Left ventricle myocardium superior (tissue), 1 donor: ENCODE data around the gene POU2F1. TPM values are rescaled to one million over a fixed set of nuclear protein-coding genes. Genes with fewer than 3 reads are reported as not detected.

Experiments
- ATAC-seq: fragments of 200-7000 bp; cut with Tn5 transposase; one replicate; pipeline ENCODE4 v1.9.1; 2020; ENCODE audit warnings: mild to moderate bottlenecking, moderate library complexity
- DNase-seq: peaks from one replicate; pipeline ENCODE4 v3.0.0-alpha.2; 2020
- intact Hi-C: fragments of 100-400 bp; cut with micrococcal nuclease; formaldehyde crosslinking; loops from one replicate; pipeline ENCODE4 v1.11.0; 2022
- total RNA-seq: library from RNA; stranded (reverse); fragmentation: NEBNext Ultra II Directional; extraction: Animal tissue kit (Norgen Biotek cat#: 25700); gene quantifications from one replicate; pipeline ENCODE4 v1.2.1, GENCODE V29; 2021
- donor health status: DM: no; HTN: yes; CAD: no; lungs with severe emphysema.

Gene POU2F1
- total RNA-seq, 1 donor from 2014 or later = 5.9 TPM

DNA sequence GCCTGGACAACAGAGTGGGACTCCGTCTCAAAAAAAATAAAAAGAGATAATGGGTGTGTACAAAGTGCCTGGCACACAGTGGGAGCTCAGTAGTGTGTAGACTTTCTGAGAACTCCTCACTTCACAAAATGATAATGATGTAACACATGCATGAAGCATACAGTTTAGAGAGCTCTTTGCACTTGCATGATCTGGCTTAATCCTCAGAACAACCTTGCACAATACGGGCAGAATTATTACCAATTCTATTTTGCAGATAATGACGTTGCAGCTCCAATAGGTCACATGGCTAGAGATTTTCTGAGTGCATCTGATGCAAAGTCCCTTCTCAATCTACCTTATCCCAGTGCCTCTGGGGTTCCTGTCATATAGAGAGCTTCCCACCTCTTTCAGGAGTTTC lies 226.3 kb downstream of the POU2F1 start:
- intact Hi-C loops = loop anchor here (10.0 kb wide), 1 partner anchor 372 kb away; no protein-coding TSS in a partner anchor
- ATAC-seq (no peak), DNase-seq (no peak)

DNA sequence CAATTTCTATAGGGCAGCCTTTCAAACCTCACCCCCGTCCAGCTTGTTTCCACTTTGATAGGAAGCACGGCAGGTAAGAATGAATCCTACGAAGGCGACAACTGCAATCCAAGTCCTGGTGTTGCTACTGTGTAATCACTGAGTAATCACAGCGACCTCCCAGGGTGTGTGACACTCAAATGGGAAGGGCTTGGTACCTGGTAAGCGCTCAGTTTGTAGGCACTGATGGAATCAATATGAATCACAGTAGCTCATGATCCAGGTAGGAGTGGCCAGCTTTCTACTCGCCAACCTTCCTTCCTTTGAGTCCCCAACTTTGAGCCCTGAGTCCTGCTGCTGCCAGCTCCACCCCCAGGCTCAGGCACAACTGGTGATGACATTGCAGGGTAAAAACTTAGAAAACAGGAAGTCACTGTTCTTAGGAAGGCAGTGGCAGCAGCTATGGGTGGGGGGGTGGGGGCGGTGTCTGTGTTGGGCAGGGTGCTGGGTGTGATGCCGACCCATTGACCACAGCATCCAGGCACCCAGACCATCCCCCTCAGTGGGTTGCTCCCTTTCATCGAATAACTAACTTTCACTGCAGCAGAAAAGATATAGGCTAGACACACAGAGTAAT lies 226.9 kb downstream of the POU2F1 start:
- ATAC-seq (peak; percentile 56), DNase-seq (no peak)
- intact Hi-C loops = loop anchor here (10.0 kb wide), 1 partner anchor 373 kb away; no protein-coding TSS in a partner anchor

DNA sequence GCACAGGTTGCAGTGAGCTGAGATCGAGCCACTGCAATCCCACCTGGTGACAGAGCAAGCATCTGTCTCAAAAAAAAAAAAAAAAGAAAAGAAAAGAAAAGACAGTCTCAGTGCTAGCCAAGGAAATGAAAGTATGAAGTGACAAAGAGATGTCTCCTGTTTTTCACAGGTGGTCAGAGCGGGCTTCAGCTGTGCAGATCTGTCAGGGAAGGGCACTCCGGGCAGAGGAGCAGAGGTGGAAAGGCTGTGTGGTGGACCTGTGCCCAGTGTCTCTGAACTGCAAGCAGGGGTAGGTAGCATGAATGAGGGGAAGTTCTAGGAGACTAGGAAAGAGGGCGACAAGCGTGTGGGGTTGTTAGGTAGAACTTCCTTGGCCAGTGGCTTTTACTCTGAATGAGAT lies 230.2 kb downstream of the POU2F1 start:
- ATAC-seq (no peak), DNase-seq (no peak)
- intact Hi-C loops = no loop called here

DNA sequence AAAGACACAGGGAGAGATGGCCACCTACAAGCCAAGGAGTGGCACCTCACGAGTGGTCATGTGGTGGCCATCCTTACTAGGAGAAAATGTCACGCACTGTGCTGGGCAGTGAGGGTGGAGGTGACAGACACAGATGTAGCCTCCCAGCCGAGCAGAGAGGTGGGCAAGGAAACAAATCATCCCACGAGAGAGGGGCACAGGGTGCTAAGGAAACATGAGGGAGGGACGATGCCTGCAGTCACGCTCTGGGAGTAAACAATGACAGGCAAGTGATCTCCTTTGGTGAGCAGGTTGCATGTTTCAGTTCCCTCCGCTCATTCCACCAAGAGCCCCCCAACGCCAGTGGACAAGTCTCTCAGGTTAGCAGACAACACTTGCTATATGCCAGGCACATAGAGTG lies 231.8 kb downstream of the POU2F1 start:
- DNase-seq (no peak), ATAC-seq (no peak)
- intact Hi-C loops = no loop called here

DNA sequence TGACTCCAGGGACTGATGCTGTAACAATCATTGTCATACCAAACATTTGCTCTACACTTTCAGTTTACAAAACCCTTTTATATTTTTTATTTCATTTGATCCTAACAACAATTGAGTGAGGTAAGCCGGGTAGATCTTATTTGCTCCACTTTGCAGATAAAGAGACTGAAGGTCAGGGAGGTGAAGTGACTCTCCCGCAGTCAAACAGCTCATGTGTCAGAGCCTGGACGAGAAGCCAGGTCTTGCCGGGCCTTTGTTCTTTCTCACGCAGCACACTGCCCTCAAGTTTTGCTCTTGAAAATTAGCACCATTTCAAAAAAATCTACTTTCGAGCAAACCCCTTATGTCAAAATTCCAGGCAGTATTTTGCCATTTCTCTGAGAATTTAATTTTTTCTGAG lies 232.4 kb downstream of the POU2F1 start:
- DNase-seq = no peak
- no peak for ATAC-seq
- intact Hi-C loops = no loop called here

DNA sequence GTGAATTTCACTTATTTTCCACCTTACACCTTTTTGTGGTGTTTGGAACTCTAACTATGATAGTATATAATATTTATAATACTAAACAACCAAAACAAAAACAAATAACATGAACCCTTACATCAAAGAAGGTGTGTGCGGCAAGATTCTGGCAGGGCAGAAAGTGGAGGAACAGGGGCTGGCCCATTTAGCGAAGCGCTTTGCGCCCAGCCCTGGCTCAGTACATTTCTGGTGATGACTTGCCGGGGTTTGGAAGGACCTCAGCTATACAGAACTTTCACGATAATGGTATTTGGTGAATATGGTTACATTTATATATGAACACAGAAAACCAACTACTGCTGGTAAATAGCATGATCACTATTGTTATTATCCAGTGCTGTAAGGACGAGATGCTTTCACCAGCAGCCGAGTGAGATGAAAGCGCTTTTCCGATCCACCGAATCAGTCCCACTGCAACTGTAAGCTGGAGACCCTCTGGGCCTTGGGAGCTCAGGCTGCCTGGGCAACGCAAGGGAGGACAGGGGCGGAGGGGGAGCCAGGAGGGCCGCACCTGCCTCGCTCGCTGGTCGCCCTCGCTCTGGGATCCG lies 233.7 kb downstream of the POU2F1 start:
- intact Hi-C loops = no loop called here
- ATAC-seq (no peak), DNase-seq (no peak)

DNA sequence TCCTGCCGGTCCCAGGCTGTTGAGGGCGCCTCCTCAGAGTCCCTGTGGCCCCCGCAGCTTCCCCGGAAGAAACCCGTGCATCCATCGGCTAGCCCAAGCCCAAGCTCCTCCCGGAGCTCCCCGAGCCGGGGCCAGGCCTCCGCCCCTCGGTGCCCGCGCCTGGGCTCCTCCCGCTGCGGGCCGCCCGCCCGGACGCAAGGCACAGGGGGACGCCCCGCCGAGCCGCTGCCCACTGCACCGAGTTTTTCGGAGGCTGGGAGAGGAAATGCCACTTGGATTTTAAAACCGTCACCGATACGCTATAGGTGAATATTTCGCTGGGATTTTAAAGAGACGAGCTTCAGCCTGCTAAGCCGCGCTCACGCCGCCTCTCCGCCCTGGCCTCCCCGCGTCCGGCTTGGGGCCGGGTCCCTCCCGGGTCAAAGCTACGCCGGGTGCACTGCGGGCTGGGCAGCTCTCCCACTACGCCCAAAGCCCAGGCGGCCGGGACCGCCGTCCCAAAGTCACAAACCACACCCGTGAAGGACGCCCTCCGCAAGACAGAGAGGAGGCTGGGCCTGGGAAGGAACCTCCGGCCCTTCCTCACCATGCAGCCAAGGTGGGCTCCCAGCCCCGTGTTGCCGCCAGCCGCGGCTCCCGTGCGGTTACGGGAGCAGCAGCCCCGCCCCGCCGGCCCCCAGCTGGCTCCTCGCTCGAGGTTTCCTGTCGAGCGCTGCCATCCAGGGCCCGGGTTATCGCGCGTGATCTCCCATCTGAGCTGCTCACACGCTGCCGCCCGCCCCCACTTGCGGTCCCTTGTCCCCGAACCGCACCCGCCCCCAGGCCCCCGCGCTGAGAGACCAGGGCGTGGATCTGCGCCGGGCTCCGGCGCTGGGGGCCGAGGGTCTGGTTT lies 234.5 kb downstream of the POU2F1 start:
- DNase-seq (peak; percentile 78), ATAC-seq (peak; percentile 91)
- intact Hi-C loops = no loop called here

DNA sequence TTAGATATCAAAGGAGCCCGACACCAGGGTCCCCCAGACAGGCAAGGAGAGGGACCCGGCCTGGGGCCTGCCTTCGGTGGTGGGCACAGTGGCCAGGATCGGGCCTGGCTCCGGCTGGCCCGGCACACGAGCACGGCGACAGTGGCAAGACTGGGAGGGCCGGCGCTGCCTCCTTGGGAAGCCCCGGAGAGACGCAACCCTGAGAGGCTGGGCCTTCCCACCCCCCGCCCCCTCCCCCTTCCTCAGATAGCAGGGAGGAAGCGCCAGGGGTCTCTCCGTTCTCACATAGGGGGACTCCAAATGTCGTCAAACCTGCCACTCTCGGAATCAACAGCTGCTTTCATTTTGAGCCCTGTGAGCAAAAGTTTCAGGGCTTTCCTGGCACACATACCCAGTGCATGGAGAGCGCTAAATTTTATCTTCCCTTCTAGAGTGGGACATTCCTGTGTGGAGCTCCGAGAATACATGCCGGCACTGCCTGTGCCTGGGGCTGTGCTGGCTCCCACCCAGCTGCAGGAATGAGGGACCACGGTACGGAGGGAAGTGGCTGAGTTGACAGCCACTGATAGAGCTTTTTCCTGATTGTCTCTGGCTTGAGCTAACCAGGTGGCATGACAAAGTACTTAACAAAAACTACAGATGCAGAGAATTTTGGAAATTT lies 235.2 kb downstream of the POU2F1 start:
- ATAC-seq = peak; percentile 81
- DNase-seq = peak; percentile 74
- intact Hi-C loops = no loop called here

DNA sequence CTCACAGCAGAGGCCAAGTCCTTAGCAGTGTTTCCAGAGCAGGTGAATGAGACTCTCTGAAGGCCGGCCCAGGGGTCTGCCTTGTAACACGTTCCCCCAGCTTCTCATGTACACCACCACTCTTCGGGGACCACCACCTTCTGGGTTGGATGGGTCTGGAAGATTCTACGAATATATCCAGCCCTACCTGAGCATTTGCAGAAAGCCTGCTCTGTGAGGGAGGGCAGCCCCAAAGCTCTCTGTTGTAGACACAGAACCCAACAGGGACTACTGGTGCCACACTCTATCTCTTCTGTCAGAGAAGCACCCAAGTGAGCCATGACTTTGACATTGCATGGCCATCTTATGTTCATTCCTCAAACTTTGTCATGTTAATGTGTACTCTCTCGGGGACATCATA lies 235.8 kb downstream of the POU2F1 start:
- ATAC-seq (no peak), DNase-seq (no peak)
- intact Hi-C loops = no loop called here

DNA sequence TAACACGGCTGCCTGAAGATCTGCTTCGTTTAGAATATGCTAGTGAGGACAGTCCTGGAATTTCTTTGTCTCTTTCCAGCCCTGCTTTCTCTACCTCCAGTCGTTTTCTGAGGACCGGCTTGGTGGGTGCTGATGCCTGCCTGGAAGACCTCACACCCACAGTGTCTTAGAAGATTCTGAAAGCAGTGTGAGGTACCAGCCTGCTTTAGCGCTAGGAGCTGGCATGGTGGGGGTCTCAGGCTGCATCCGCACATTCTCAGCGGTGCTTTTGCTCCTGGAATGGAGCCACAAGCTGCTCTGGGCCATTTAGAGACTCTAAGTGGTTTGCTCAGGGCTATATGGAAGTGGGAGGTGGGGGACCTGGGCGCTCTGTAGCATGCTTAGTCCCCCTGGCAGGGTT lies 236.2 kb downstream of the POU2F1 start:
- intact Hi-C loops = no loop called here
- ATAC-seq = no peak
- no peak for DNase-seq

DNA sequence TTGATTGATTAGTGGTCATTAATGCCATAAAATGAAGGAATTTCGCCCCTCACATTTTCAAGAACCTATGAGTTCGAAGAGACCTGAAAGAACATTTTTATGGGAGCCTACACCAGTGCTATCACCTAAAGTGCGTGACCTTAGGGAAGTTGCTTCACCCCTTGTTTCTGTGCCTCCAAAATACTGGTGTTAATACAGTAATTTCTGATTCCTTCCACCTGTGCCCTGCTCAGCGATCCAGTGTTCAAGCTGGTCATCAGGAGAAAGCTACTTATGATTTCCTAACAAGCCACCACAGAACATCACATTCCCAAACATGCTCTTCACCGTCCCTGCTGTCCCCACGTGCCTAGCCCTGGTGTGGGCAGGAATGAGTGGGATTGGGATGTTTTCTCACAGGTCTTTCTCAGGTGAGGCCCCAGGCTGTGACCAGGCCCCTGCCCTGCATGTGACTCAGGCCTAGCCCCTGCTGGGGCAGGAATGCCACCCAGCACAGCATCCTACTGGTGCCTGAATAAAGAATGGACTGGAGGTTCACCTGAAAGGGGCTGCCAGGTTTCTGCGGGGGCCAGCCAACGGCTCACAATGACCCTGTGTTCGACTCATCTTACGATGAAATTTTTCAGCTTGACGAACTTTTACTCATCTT lies 237.4 kb downstream of the POU2F1 start:
- ATAC-seq (no peak), DNase-seq (no peak)
- intact Hi-C loops = no loop called here

DNA sequence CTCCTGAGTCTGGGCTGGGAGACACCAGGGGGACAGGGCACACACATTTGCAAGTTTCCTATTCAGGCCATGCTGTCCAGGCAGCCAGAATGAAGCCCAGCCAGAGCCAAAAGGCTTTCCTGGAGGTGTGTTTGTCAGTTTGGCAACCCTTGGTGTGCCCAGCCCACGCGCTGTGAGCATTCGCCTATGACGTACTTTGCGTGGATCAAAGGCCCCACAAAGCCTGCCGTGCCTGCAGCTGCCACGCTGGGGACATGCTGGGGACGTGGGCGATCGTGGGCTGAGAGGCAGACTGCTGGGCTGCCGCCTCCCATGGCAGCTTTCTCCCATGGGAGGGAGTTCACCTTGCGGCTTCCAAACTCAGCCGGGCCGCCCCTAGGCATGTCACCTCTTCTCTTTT lies 240.2 kb downstream of the POU2F1 start:
- ATAC-seq = no peak
- intact Hi-C loops = no loop called here
- no peak for DNase-seq

DNA sequence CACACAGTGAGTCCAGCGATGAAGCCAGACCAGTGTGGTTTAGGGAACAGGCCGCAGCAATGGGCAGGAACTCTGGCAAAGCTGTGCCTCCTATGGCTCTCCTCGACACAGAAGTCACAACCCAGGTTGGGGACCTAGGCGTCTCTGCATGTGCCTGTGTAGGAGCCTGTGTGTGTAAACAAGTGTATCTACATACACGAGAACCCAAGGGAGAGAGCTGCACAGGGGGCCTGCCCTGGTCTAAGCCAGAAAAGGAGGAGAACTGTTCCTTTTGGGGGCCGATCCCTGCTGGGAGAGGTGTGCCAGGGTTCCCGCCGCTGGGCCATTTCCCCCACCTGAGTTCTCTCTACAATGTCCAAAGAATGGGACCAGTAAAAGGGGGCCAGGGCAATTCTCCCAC lies 241.7 kb downstream of the POU2F1 start:
- intact Hi-C loops = no loop called here
- no peak for DNase-seq
- ATAC-seq = no peak

DNA sequence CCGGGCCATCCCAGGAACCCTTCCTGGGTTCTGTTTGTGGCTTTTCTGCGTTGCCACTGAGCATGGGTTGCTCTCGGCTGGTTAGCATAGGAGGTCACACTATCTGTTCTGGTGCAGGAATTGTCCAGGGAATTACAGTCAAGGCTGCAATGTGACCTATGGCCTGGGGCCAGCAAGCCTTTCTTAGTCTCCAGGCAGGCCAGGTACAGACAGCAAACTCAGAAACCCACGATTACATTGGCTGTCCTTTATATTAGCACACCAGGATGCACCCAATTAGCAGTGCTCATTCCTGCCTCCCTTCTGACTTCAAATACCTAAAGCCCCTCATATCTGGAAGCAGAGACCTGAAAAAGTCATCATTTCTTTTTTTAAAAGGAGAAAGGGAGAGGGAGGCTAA lies 242.4 kb downstream of the POU2F1 start:
- no peak for DNase-seq
- intact Hi-C loops = no loop called here
- ATAC-seq = no peak

DNA sequence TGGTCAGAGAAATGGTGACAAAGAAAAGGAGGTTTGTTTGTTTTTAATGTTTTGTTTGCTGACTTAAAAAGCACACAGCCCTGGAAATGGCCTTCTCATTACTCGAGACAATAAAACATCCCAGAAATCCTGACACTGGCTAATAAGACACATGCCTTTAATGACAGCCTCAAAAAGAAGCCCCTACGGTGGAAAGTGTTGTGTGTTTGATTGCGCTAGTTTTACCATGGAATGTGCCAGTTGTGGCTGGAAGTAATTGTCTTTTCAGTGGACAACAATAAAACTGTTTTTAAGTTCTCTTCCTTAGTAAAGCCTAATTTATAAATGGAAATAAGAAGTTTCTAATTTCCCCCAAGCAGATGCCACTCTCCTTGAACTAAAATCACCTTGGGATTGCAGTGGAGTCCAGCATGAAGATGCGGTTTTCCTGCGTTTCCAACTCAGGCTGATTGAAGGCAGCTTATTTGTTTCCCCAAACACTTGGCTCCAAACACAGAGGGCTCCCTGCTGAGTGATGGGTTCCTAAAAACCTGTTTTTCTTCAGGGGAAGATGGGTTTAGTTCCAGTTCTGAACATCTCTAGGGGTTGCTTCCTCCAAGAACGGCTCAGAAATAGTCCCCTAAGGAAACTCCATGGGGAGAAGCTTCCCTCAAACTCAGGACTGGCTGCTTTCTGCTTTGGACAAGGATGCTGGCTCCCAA lies 243.3 kb downstream of the POU2F1 start:
- no peak for DNase-seq
- ATAC-seq = no peak
- intact Hi-C loops = no loop called here

DNA sequence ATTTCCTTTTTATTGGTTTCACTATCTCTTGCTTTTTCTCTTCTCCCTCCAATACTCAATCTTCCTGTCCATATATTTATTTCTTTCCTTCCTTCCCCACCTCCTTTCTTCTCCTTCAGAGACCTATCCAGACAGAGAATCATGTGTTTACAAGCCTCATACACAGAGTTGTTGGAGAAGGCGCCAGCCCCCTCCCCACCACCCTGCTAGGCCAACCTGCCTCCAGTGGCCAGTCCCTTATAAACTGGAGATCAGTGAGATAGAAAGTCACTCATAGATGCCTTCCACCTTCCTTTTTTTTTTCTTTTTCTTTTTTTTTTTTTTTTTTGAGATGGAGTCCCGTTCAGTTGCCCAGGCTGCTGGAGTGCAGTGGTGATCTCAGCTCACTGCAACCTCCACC lies 244.3 kb downstream of the POU2F1 start:
- no peak for ATAC-seq
- DNase-seq = no peak
- intact Hi-C loops = no loop called here

DNA sequence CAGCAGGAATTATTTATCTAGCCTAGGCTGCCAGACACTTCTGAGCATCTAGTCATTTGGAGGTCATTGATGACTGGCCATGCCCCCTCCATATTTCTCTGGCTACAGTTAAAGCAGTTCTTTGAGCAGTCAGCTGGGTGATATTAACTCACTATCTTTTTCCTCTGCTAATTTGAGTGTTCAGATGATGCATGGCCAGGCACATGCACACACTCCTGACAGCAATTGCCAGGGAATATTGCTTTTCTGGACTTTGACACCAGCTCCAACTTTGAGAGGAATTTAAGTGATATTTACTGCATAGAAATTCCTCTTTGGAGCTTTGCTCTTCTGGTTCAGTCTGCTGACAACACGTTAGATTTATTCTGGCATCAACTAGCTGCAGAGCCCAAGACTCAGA lies 245.1 kb downstream of the POU2F1 start:
- intact Hi-C loops = no loop called here
- peak; percentile 58 for ATAC-seq
- DNase-seq = no peak

DNA sequence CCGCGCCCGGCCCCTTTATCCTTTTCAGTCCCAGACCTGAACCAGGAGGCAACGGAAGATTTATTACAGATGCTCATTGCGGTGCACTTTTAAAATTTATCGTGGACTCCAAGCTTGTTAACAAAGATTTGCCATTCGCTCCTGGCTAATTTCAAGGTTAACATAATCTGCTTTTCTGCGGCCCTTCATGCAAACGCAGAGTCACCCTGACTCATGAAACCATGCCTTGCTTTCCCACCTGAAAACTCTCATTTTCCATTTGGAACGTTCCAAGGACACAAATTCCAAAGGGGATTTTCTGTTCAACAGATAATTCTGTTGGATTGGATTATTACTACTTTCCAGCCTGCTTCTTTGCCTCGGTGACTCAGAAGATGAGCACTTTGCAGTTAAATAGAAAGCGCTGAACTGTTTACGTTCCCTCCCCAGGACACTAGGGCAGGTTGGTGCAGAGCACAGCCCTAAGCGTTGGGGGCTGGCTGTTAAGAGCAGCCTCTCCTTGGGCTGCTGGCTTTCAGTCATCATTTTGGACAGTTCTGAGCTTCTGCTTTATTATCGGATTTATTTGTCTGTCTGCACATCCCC lies 246.5 kb downstream of the POU2F1 start:
- ATAC-seq = no peak
- intact Hi-C loops = no loop called here
- DNase-seq = no peak

DNA sequence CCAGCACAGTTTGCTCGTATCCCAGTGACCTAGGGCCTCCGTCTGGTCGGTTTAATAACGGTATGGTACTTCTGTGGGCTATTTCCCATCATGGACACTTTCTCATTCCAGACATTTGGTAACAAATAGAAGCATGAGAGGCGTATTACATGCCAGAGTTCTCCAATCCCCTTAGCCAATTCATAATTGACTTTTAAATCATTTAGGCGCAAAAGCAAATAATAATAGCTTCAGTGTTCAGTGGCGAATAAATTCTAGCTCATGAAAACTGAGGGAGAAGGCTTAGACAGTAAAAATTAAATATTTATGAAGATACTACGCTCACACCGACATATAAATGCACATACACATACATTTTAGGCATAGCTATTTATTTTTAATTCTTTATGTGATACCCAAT lies 247.1 kb downstream of the POU2F1 start:
- ATAC-seq = no peak
- DNase-seq = no peak
- intact Hi-C loops = no loop called here
